GM13976 (cell line): ENCODE results near the gene CRISP3.

Experiments
- DNase-seq: peaks from one replicate; pipeline ENCODE4 v3.0.0; 2012; ENCODE audit warnings: low spot score
- in situ Hi-C: fragments of 300-500 bp; cut with MboI; formaldehyde crosslinking; loops from one replicate; pipeline ENCODE4 v1.12.0; 2022; ENCODE audit warnings: low sequenced_read_pairs, mixed read lengths, inconsistent platforms; ENCODE audit not compliant: unreplicated experiment
- TF ChIP-seq, protein P1 (sequence below): IDR thresholded peaks from 2 replicates; pipeline ENCODE4 v1.5.1; 2012; ENCODE audit warnings: borderline replicate concordance, mild to moderate bottlenecking; ENCODE audit not compliant: insufficient read depth; ENCODE audit errors: extremely low read depth, missing control alignments, control extremely low read depth

Gene CRISP3

DNA sequence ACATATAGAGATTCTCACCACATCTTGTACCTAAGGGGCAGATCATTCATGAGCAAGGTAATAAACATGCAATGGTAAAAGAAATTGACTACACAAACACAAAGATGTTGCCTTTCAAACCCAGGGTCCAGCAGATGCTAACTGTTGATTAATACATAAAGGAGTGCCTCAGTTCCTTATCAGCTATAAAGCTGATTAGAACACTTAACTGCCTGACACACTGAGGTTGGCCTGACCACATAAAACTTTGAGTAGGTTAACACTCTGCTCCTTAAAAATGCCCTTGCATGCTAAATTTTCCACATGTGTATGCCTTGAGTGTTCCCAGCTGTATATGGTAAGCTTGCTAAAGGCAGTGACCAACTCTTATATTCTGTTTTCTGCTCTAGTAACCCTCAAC is 45.7 kb downstream of the CRISP3 start:
- TF ChIP-seq, protein P1, sequence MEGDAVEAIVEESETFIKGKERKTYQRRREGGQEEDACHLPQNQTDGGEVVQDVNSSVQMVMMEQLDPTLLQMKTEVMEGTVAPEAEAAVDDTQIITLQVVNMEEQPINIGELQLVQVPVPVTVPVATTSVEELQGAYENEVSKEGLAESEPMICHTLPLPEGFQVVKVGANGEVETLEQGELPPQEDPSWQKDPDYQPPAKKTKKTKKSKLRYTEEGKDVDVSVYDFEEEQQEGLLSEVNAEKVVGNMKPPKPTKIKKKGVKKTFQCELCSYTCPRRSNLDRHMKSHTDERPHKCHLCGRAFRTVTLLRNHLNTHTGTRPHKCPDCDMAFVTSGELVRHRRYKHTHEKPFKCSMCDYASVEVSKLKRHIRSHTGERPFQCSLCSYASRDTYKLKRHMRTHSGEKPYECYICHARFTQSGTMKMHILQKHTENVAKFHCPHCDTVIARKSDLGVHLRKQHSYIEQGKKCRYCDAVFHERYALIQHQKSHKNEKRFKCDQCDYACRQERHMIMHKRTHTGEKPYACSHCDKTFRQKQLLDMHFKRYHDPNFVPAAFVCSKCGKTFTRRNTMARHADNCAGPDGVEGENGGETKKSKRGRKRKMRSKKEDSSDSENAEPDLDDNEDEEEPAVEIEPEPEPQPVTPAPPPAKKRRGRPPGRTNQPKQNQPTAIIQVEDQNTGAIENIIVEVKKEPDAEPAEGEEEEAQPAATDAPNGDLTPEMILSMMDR = no peak
- in situ Hi-C loops = no loop called here
- DNase-seq = no peak

DNA sequence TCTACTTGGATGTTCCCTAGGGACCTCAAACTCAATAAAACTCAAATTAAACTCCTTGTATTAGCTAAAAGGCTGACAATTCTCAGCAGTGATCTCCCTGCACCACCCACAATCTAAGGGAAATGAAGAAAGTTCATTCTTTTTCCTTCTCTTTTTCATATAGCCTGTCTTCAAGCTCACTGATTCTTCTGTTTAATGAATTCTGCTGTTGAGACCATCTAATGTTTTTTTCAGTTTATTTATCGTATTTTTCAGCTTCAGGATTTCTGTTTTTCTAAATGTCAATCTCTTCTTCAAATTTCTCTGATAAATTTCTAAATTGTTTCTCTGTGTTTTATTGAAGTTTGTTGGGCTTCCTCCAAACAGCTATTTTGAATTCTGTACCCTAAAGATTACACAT is 50.7 kb downstream of the CRISP3 start:
- TF ChIP-seq, protein P1 = no peak
- in situ Hi-C loops = no loop called here
- no peak for DNase-seq

DNA sequence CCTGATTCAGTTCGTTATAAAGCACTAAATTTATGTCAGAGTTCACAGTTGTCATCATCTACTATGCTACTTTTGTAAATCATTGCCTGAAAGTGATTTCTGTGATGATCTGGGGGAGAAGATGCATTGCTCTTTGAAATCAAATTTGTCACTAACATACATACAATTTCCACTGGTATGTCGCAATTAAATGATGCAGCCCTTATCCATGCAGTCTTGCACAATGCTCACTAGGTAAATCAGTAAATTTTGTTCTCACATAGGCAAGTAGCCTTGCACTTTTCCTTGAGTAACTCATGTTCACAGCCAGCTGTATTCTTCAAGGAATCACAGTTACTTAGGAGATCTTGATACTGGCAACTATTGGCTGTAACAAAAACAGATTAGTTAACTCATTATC is 51.7 kb downstream of the CRISP3 start:
- TF ChIP-seq, protein P1 = no peak
- no peak for DNase-seq

More for the DNA sequence above, 51.7 kb downstream of the CRISP3 start:
- in situ Hi-C loops = no loop called here
